Tibial artery (tissue), 4 donors: ENCODE results near the gene ADAMTS2.

Experiments
- DNase-seq, 2 donors: peaks; one replicate each; pipeline ENCODE4 v3.0.0-alpha.2; 2019
- H3K27ac ChIP-seq, 2 donors: fragments of 200-600 bp; sonication (generic) in 1 of 2; 1 replicate in 1 of 2; 2 replicates in 1 of 2; pipeline ENCODE4 v1.5.1; 2018 to 2019; ENCODE audit warnings: mild to moderate bottlenecking in 1 of 2
- H3K27me3 ChIP-seq, 2 donors: fragments of 200-600 bp; sonication (generic) in 1 of 2; one replicate each; pipeline versions ENCODE4 v1.5.1 to v1.6.0; 2016 to 2019
- H3K36me3 ChIP-seq, 3 donors: fragments of 200-600 bp; sonication (generic) in 2 of 3; one replicate each; pipeline ENCODE4 v1.5.1; 2016 to 2019; ENCODE audit warnings: mild to moderate bottlenecking in 2 of 3
- H3K4me1 ChIP-seq, 4 donors: fragments of 200-600 bp; sonication (generic) in 2 of 4; 1 replicate in 3 of 4; 2 replicates in 1 of 4; pipeline ENCODE4 v1.5.1; 2016 to 2019
- H3K4me3 ChIP-seq, 2 donors: fragments of 200-600 bp; sonication (generic) in 1 of 2; 1 replicate in 1 of 2; 2 replicates in 1 of 2; pipeline ENCODE4 v1.5.1; 2018 to 2019; ENCODE audit warnings: mild to moderate bottlenecking in 2 of 2
- H3K9me3 ChIP-seq, 3 donors: fragments of 200-600 bp; sonication (generic) in 1 of 3; one replicate each; pipeline ENCODE4 v1.5.1; 2016 to 2019
- CTCF ChIP-seq, 2 experiments: fragments of 200-600 bp in 1 of 2; fragments of 450-650 bp in 1 of 2; IDR thresholded peaks; one replicate each; pipeline ENCODE4 v1.5.1; 2017 to 2019; ENCODE audit warnings: antibody characterized with exemption in 2 of 2, mild to moderate bottlenecking in 1 of 2, moderate library complexity in 1 of 2
- intact Hi-C: fragments of 100-400 bp; cut with DNase I; formaldehyde crosslinking; loops from one replicate; pipeline ENCODE4 v1.15.0; 2023; ENCODE audit warnings: low total_unique reads

The ADAMTS2 gene

GRCh38 chr5:179345433-179346321 lies at the start of gene ADAMTS2:
TSS of gene ADAMTS2 (minus strand) at chr5:179345461. CDS start at chr5:179345328, 133 bp downstream.
- intact Hi-C loops, result loop anchor here (10.0 kb wide), 1 partner anchor 149 kb away; no protein-coding TSS in a partner anchor
- peak within 1 kb of the TSS; percentile 71 to 75 for H3K4me3 ChIP-seq
- H3K27ac ChIP-seq, result peak within 1 kb of the TSS; percentile 59 to 72
- H3K9me3 ChIP-seq, result no peaks in the 10 kb centered on the region
- TF ChIP-seq CTCF (IDR thresholded peaks at IDR 0.05), result no peak
- peak; percentile 61 to 89 for DNase-seq
- H3K36me3 ChIP-seq, result no peaks in the 10 kb centered on the region
- H3K4me1 ChIP-seq, result peaks cover 0 to 38% (median 24%) of the 10 kb centered on the region in 4 donors
- H3K27me3 ChIP-seq, result no peaks in the 10 kb centered on the region

- Histone ChIP-seq H3K9me3 (peaks cover 0 to 52% (median 30%) of the 10 kb centered on the region in 3 donors), H3K4me1 (no peaks in the 10 kb centered on the region), H3K36me3 (peaks cover 0 to 3% (median 0%) of the 10 kb centered on the region in 3 donors), H3K4me3 (no peak overlapping the region), H3K27ac (no peak overlapping the region), H3K27me3 (no peaks in the 10 kb centered on the region)
- intact Hi-C loops, result no loop called here
- no peak for DNase-seq
- no peak for TF ChIP-seq CTCF (IDR thresholded peaks at IDR 0.05)
These were observed 47.8 kb upstream of the ADAMTS2 start for GRCh38 chr5:179393078-179393477.

- TF ChIP-seq CTCF (IDR thresholded peaks at IDR 0.05), result no peak
- H3K27ac ChIP-seq, result no peak overlapping the region
These were observed 42.2 kb upstream of the ADAMTS2 start for GRCh38 chr5:179387151-179388110.

GRCh38 chr5:179385914-179386313 lies 40.7 kb upstream of the ADAMTS2 start:
- intact Hi-C loops, result no loop called here
- Histone ChIP-seq H3K4me3 (no peak overlapping the region), H3K27ac (no peak overlapping the region), H3K36me3 (peaks cover 0 to 3% (median 0%) of the 10 kb centered on the region in 3 donors), H3K4me1 (no peaks in the 10 kb centered on the region), H3K9me3 (peaks cover 0 to 18% (median 15%) of the 10 kb centered on the region in 3 donors), H3K27me3 (peaks cover 0 to 9% of the 10 kb centered on the region in 2 donors)
- DNase-seq, result no peak
- no peak for TF ChIP-seq CTCF (IDR thresholded peaks at IDR 0.05)

More at GRCh38 chr5:179387151-179388110, 42.2 kb upstream of the ADAMTS2 start:
- peaks cover 0 to 3% (median 0%) of the 10 kb centered on the region in 3 donors for H3K36me3 ChIP-seq
- H3K27me3 ChIP-seq, result peaks cover 0 to 9% of the 10 kb centered on the region in 2 donors
- DNase-seq, result no peak
- no peaks in the 10 kb centered on the region for H3K4me1 ChIP-seq
- intact Hi-C loops, result no loop called here
- H3K9me3 ChIP-seq, result peaks cover 0 to 32% (median 15%) of the 10 kb centered on the region in 3 donors
- H3K4me3 ChIP-seq, result no peak overlapping the region

- Histone ChIP-seq H3K4me3 (no peak overlapping the region), H3K4me1 (no peaks in the 10 kb centered on the region), H3K27ac (no peak overlapping the region), H3K9me3 (no peaks in the 10 kb centered on the region), H3K36me3 (no peaks in the 10 kb centered on the region), H3K27me3 (peaks cover 0 to 9% of the 10 kb centered on the region in 2 donors)
- no peak for TF ChIP-seq CTCF (IDR thresholded peaks at IDR 0.05)
- intact Hi-C loops, result no loop called here
- DNase-seq, result no peak
These were observed 37.2 kb upstream of the ADAMTS2 start for GRCh38 chr5:179382486-179382885.
